OCI-LY7 (cell line): Measurements from ENCODE around the gene PIM2.

ENCODE experiments used
- EZH2phosphoT487 ChIP-seq: fragments of 200-600 bp; sonication (generic); IDR thresholded peaks from 2 replicates; pipeline ENCODE4 v1.6.1; 2018; ENCODE audit warnings: low read depth, borderline replicate concordance, mild to moderate bottlenecking, mixed run types, antibody characterized with exemption, low read length, moderate library complexity, mixed read lengths
- TF ChIP-seq, protein P1 (sequence below): fragments of 200-600 bp; sonication (generic); conservative IDR thresholded peaks from 2 replicates; pipeline ENCODE4 v1.5.1; 2014; ENCODE audit warnings: mild to moderate bottlenecking, antibody characterized with exemption, low read length, moderate library complexity, mixed read lengths

- TF ChIP-seq, protein P1, sequence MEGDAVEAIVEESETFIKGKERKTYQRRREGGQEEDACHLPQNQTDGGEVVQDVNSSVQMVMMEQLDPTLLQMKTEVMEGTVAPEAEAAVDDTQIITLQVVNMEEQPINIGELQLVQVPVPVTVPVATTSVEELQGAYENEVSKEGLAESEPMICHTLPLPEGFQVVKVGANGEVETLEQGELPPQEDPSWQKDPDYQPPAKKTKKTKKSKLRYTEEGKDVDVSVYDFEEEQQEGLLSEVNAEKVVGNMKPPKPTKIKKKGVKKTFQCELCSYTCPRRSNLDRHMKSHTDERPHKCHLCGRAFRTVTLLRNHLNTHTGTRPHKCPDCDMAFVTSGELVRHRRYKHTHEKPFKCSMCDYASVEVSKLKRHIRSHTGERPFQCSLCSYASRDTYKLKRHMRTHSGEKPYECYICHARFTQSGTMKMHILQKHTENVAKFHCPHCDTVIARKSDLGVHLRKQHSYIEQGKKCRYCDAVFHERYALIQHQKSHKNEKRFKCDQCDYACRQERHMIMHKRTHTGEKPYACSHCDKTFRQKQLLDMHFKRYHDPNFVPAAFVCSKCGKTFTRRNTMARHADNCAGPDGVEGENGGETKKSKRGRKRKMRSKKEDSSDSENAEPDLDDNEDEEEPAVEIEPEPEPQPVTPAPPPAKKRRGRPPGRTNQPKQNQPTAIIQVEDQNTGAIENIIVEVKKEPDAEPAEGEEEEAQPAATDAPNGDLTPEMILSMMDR, result no peak
- TF ChIP-seq EZH2phosphoT487, result no peak
Measured at GRCh38 chrX:48936429-48937053, 17.7 kb upstream of the PIM2 start.
